GM12873 (cell line): ENCODE measurements around the gene CIAO2B.

Source experiments
- CTCF ChIP-seq: IDR thresholded peaks from 2 replicates; pipeline ENCODE4 v1.5.1; 2012; ENCODE audit warnings: low read depth, mild to moderate bottlenecking, moderate library complexity, low read length, control low read depth; ENCODE audit not compliant: insufficient read depth; ENCODE audit errors: missing control alignments

CIAO2B gene

GRCh38 chr16:66906916-66907836 is 27.0 kb downstream of the CIAO2B start:
- no peak for TF ChIP-seq CTCF

- TF ChIP-seq CTCF, result no peak
Observed at GRCh38 chr16:66905633-66906539, 28.3 kb downstream of the CIAO2B start.

- no peak for TF ChIP-seq CTCF
Observed at GRCh38 chr16:66904846-66905632, 29.2 kb downstream of the CIAO2B start.

- TF ChIP-seq CTCF, result no peak
Observed at GRCh38 chr16:66904428-66904845, 29.8 kb downstream of the CIAO2B start.

- TF ChIP-seq CTCF, result no peak
Observed at GRCh38 chr16:66903544-66904427, 30.4 kb downstream of the CIAO2B start.

- no peak for TF ChIP-seq CTCF
Observed at GRCh38 chr16:66902648-66903543, 31.3 kb downstream of the CIAO2B start.
